Upper lobe of right lung (tissue), 1 donor: ENCODE data around the gene FUOM. TPM values are rescaled to one million over a fixed set of nuclear protein-coding genes. Genes with fewer than 3 reads are reported as not detected.

Experiments used
- ATAC-seq: fragments of 200-7000 bp; cut with Tn5 transposase; one replicate; pipeline ENCODE4 v1.9.1; 2020; ENCODE audit warnings: mild to moderate bottlenecking, moderate library complexity
- DNase-seq: peaks from one replicate; pipeline ENCODE4 v3.0.0-alpha.2; 2020
- H3K27ac ChIP-seq: fragments of 200-600 bp; one replicate; pipeline ENCODE4 v1.8.0; 2022
- H3K27me3 ChIP-seq: fragments of 200-600 bp; one replicate; pipeline ENCODE4 v1.8.0; 2022; ENCODE audit warnings: mild to moderate bottlenecking
- H3K36me3 ChIP-seq: fragments of 200-600 bp; one replicate; pipeline ENCODE4 v1.8.0; 2022
- H3K4me1 ChIP-seq: fragments of 200-600 bp; one replicate; pipeline ENCODE4 v1.8.0; 2022
- H3K4me3 ChIP-seq: fragments of 200-600 bp; one replicate; pipeline ENCODE4 v1.8.0; 2022; ENCODE audit warnings: mild to moderate bottlenecking
- H3K9me3 ChIP-seq: fragments of 200-600 bp; one replicate; pipeline ENCODE4 v1.8.0; 2022
- CTCF ChIP-seq: fragments of 200-600 bp; IDR thresholded peaks from one replicate; pipeline ENCODE4 v1.8.0; 2022; ENCODE audit warnings: antibody characterized with exemption
- intact Hi-C: fragments of 100-400 bp; cut with DNase I; formaldehyde crosslinking; loops from one replicate; pipeline ENCODE4 v1.11.0; 2022
- total RNA-seq: library from RNA; stranded (reverse); fragmentation: NEBNext Ultra II Directional; extraction: Animal tissue kit (Norgen Biotek cat#: 25700); gene quantifications from one replicate; pipeline ENCODE4 v1.2.1, GENCODE V29; 2021
- donor health status: DM: no; HTN: yes; CAD: no; lungs with severe emphysema.

FUOM gene
- total RNA-seq, 1 donor from 2014 or later, result 21.2 TPM

GRCh38 chr10:133396035-133396624 lies 38.3 kb upstream of the FUOM start:
- no peak overlapping the region for H3K4me3 ChIP-seq
- no peaks in the 10 kb centered on the region for H3K9me3 ChIP-seq
- H3K27ac ChIP-seq, result no peak overlapping the region
- H3K27me3 ChIP-seq, result no peaks in the 10 kb centered on the region
- H3K4me1 ChIP-seq, result peaks cover 6% of the 10 kb centered on the region
- peak; percentile 44 for DNase-seq
- intact Hi-C loops, result no loop called here
- H3K36me3 ChIP-seq, result peaks cover 52% of the 10 kb centered on the region
- TF ChIP-seq CTCF, result no peak
- ATAC-seq, result no peak

GRCh38 chr10:133394801-133395221 lies 37.0 kb upstream of the FUOM start:
- no peaks in the 10 kb centered on the region for H3K9me3 ChIP-seq
- H3K27ac ChIP-seq, result peak overlapping the region; percentile 84
- H3K27me3 ChIP-seq, result no peaks in the 10 kb centered on the region
- intact Hi-C loops, result no loop called here
- H3K4me3 ChIP-seq, result peak overlapping the region; percentile 91
- H3K4me1 ChIP-seq, result peaks cover 8% of the 10 kb centered on the region
- no peak for TF ChIP-seq CTCF
- H3K36me3 ChIP-seq, result peaks cover 39% of the 10 kb centered on the region
- no peak for ATAC-seq
- DNase-seq, result peak; percentile 61

- H3K27me3 ChIP-seq, result no peaks in the 10 kb centered on the region
- peak; percentile 13 for TF ChIP-seq CTCF
- peak; percentile 96 for ATAC-seq
- peaks cover 8% of the 10 kb centered on the region for H3K4me1 ChIP-seq
- intact Hi-C loops, result no loop called here
- no peaks in the 10 kb centered on the region for H3K9me3 ChIP-seq
- H3K4me3 ChIP-seq, result peak within 1 kb of the TSS; percentile 91
- DNase-seq, result peak; percentile 98
- peak within 1 kb of the TSS; percentile 84 for H3K27ac ChIP-seq
- peaks cover 33% of the 10 kb centered on the region for H3K36me3 ChIP-seq
These were observed 36.3 kb upstream of the FUOM start, which contains the start of gene MTG1 for GRCh38 chr10:133394064-133394663. Gene MTG1 (plus strand): TSS chr10:133394157. CDS start chr10:133394221, 64 bp downstream.

- peak; percentile 52 for DNase-seq
- Histone ChIP-seq H3K4me3 (peak overlapping the region; percentile 91), H3K36me3 (peaks cover 27% of the 10 kb centered on the region), H3K27me3 (no peaks in the 10 kb centered on the region), H3K27ac (peak overlapping the region; percentile 84), H3K4me1 (peaks cover 8% of the 10 kb centered on the region), H3K9me3 (no peaks in the 10 kb centered on the region)
- no peak for ATAC-seq
- TF ChIP-seq CTCF, result no peak
- intact Hi-C loops, result no loop called here
These were observed 35.7 kb upstream of the FUOM start for GRCh38 chr10:133393401-133394063.

- no peaks in the 10 kb centered on the region for H3K27me3 ChIP-seq
- no peaks in the 10 kb centered on the region for H3K9me3 ChIP-seq
- H3K4me1 ChIP-seq, result peaks cover 8% of the 10 kb centered on the region
- ATAC-seq, result no peak
- DNase-seq, result peak; percentile 48
- no peak overlapping the region for H3K27ac ChIP-seq
- peaks cover 12% of the 10 kb centered on the region for H3K36me3 ChIP-seq
- no peak overlapping the region for H3K4me3 ChIP-seq
- intact Hi-C loops, result no loop called here
- TF ChIP-seq CTCF, result no peak
These were observed 34.1 kb upstream of the FUOM start for GRCh38 chr10:133391761-133392518.
